PFSK-1 (cell line): ENCODE measurements around the gene CA4.

ENCODE experiments used
- FOXP2 ChIP-seq: optimal IDR thresholded peaks from 2 replicates; pipeline ENCODE3; 2011; ENCODE audit warnings: borderline replicate concordance, control low read depth, inconsistent platforms; ENCODE audit not compliant: insufficient read depth; ENCODE audit errors: extremely low read length, extremely low read depth
- POLR2AphosphoS5 ChIP-seq: IDR thresholded peaks from 2 replicates; pipeline ENCODE4 v1.6.1; 2012; ENCODE audit warnings: low read depth, mild to moderate bottlenecking, control low read depth, low read length, moderate library complexity
- SIN3A ChIP-seq: IDR thresholded peaks from 2 replicates; pipeline ENCODE4 v1.6.1; 2012; ENCODE audit warnings: mild to moderate bottlenecking, low read length, moderate library complexity, borderline replicate concordance; ENCODE audit not compliant: insufficient read depth
- TAF1 ChIP-seq: IDR thresholded peaks from 2 replicates; pipeline ENCODE4 v1.6.1; 2012; ENCODE audit warnings: low read length, control low read depth, borderline replicate concordance; ENCODE audit not compliant: insufficient read depth
- TF ChIP-seq, protein P1 (sequence below), 2 experiments: IDR thresholded peaks; 2 replicates each; pipeline versions ENCODE4 v1.6.1 to v1.8.0; 2011 to 2012; ENCODE audit warnings: low read depth in 2 of 2, low read length in 2 of 2, control low read depth in 1 of 2, inconsistent platforms in 1 of 2, mild to moderate bottlenecking in 1 of 2, moderate library complexity in 1 of 2; ENCODE audit not compliant: insufficient read depth in 1 of 2

Gene CA4

DNA sequence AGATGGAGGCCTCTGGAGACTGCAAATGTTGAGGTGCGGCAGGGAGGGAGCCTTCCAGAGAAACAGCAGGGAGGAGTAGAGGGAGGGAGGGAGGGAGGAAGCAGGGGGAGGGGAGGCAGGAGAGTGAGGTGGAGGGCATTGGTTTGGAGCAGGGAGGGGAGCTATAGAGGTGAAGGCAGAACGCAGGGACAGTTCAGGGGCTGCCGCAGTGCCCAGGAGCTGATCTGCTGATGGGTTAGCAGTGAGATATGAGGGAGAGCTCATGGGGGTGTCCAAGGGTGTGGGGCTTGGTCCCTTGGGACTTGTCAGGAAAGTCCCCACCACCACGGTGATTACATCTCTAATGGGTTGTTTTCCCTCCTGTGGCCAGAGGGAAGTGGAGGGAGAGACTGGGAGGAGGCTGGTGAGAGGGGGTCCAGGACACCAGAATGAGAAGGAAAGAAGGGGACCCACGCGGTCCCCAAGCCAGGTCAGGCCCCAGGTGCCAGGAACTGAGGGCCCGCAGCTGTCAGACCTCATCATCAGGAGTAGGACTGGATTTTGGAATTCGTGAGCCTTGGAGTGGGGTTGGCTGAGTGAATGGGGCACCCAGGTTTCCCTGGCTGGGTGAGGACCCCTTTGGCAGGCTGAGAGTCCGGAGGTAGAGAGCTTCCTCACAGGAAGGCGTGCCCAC is 11.2 kb downstream of the CA4 start:
- TF ChIP-seq POLR2AphosphoS5, result no peak
- TF ChIP-seq FOXP2, result no peak
- no peak for TF ChIP-seq SIN3A
- TF ChIP-seq, protein P1, sequence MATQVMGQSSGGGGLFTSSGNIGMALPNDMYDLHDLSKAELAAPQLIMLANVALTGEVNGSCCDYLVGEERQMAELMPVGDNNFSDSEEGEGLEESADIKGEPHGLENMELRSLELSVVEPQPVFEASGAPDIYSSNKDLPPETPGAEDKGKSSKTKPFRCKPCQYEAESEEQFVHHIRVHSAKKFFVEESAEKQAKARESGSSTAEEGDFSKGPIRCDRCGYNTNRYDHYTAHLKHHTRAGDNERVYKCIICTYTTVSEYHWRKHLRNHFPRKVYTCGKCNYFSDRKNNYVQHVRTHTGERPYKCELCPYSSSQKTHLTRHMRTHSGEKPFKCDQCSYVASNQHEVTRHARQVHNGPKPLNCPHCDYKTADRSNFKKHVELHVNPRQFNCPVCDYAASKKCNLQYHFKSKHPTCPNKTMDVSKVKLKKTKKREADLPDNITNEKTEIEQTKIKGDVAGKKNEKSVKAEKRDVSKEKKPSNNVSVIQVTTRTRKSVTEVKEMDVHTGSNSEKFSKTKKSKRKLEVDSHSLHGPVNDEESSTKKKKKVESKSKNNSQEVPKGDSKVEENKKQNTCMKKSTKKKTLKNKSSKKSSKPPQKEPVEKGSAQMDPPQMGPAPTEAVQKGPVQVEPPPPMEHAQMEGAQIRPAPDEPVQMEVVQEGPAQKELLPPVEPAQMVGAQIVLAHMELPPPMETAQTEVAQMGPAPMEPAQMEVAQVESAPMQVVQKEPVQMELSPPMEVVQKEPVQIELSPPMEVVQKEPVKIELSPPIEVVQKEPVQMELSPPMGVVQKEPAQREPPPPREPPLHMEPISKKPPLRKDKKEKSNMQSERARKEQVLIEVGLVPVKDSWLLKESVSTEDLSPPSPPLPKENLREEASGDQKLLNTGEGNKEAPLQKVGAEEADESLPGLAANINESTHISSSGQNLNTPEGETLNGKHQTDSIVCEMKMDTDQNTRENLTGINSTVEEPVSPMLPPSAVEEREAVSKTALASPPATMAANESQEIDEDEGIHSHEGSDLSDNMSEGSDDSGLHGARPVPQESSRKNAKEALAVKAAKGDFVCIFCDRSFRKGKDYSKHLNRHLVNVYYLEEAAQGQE (IDR thresholded peaks at IDR 0.05; ENCODE audit: insufficient read depth in 1 of 2, low read depth in 2 of 2, low read length in 2 of 2), result no peak
- no peak for TF ChIP-seq TAF1

DNA sequence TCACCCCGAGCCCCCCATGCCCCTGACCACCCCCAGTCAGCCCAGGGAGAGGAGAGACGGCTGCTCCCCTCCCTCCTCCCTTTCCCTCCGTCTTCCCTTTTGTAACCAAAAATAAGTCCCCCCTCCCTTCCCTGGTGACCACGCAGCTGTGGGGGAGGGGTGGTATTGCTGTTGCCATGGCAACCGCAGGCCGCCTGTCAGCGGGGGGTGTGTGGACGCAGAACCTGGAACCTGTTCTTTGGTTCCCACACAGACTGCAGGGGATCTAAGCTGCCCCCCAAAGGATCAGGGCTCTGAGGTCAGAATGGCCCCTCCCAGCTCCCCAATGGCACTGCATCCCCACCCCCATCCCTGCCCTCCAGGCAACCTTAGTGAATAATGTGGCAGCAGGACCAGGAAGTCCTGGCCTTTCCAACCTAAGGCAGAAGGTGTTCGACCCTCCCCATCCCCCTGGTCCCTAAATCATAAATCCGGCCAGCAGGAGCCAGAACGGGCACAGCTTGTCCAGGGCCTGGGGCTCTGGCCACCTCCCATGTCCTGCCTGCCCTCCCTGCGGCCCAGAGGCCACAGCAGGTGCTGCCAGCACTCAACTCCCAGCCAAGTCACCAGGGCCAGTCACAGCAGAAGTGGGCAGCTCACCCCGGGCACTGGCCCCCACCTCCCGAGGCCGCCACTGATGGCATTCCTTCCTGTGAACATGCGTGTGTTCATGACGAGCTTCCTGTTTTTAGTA is 12.0 kb downstream of the CA4 start:
- no peak for TF ChIP-seq TAF1
- no peak for TF ChIP-seq POLR2AphosphoS5
- no peak for TF ChIP-seq FOXP2
- TF ChIP-seq, protein P1 (IDR thresholded peaks at IDR 0.05; ENCODE audit: insufficient read depth in 1 of 2, low read depth in 2 of 2, low read length in 2 of 2), result no peak

DNA sequence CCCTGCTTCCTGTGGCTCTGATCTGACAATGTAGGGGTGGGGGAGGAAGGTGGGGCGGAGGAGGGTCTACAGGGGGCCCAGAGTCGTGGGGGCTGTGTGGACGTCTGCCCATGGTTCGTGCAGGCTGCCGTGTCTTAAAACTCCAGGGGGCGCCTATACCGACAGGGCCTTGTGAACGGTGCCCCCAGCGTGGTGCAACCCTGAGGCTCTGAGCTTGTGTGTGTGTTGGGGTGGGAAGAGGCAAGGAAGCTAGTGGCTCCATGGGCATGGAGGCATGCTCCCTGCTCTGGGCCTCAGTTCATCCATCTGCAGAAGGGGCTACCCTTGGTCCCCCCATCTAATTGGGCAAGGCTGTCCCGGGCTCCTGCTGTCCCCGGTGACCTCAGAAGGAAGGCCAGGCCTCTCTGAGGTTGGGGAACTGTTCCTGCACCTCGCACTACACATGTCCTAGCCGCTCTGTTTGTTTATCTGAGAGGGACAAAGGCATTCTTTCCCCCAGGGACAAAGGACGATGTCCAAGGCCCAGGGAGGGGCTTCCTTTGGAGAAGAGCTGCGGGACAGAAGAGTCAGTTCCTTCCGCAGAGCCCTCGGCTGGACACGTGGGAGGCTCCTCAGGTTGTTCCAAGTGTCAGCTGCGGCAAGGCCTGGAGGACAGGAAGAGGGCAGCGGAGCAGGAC is 13.5 kb downstream of the CA4 start:
- TF ChIP-seq SIN3A, result peak; percentile 39; the same call in 1 of the 2 replicates
- TF ChIP-seq POLR2AphosphoS5, result no peak
- TF ChIP-seq, protein P1 (IDR thresholded peaks at IDR 0.05; ENCODE audit: insufficient read depth in 1 of 2, low read depth in 2 of 2, low read length in 2 of 2), result no peak
- no peak for TF ChIP-seq TAF1
- no peak for TF ChIP-seq FOXP2

DNA sequence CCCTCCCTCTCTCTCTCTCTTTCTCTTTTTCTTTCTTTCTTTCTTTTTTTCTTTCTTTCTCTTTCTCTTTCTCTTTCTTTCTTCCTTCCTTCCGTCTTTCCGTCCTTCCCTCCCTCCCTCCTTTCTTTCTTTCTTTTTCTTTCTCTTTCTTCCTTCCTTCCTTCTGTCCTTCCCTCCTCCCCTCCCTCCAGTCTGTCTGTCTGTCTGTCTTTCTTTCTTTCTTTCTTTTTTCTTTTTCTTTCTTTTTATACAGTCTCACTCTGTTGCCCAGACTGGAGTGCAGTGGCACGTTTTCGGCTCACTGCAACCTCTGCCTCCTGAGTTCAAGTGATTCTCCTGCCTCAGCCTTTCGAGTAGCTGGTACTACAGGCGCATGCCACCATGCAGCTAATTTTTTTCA is 14.4 kb downstream of the CA4 start:
- TF ChIP-seq POLR2AphosphoS5, result no peak
- no peak for TF ChIP-seq TAF1
- TF ChIP-seq FOXP2, result no peak
- TF ChIP-seq, protein P1 (IDR thresholded peaks at IDR 0.05; ENCODE audit: insufficient read depth in 1 of 2, low read depth in 2 of 2, low read length in 2 of 2), result no peak
- TF ChIP-seq SIN3A, result no peak
